PC-3 (cell line): Measurements from ENCODE around the gene SKAP1. TPM values are rescaled to one million over a fixed set of nuclear protein-coding genes. Genes with fewer than 3 reads are reported as not detected.

Experiments used
- ATAC-seq: fragments of 200-7000 bp; cut with Tn5 transposase; 2 replicates; pipeline ENCODE4 v1.9.1; 2020; ENCODE audit warnings: mild to moderate bottlenecking, moderate library complexity
- BruUV-seq: library from RNA; stranded (reverse); fragments of 400-500 nt; replicated peaks from 2 replicates; lab custom pipeline; 2021; lab: Mats Ljungman, UMichigan
- CTCF ChIA-PET: fragments of 300-600 bp; sonication (Branson Sonifier 250); formaldehyde crosslinking; loops from one replicate; lab custom pipeline; 2022; ENCODE audit warnings: antibody characterized with exemption; lab: Charles Lee
- POLR2A ChIA-PET: fragments of 300-600 bp; sonication (Branson Sonifier 250); formaldehyde crosslinking; loops from one replicate; lab custom pipeline; 2022; ENCODE audit warnings: antibody characterized with exemption; ENCODE audit not compliant: unreplicated experiment; lab: Charles Lee
- DNase-seq: peaks from one replicate; pipeline ENCODE4 v3.0.0-alpha.2; 2015
- H2AFZ ChIP-seq: fragments of 300-600 bp; sonication (generic); 2 replicates; pipeline ENCODE4 v1.6.0; 2016; ENCODE audit warnings: antibody characterized with exemption, low read length
- H3F3A ChIP-seq: fragments of 300-600 bp; sonication (generic); one replicate; pipeline ENCODE4 v1.6.0; 2017; ENCODE audit warnings: antibody characterized with exemption, low read length, control low read depth, mild to moderate bottlenecking; ENCODE audit not compliant: unreplicated experiment
- H3K27ac ChIP-seq: fragments of 300-600 bp; sonication (generic); 2 replicates; pipeline ENCODE4 v1.5.1; 2016; ENCODE audit warnings: mild to moderate bottlenecking, low read length
- H3K27me3 ChIP-seq: fragments of 300-600 bp; sonication (generic); 2 replicates; pipeline ENCODE4 v1.6.1; 2016; ENCODE audit warnings: low read length, mixed read lengths
- H3K36me3 ChIP-seq: fragments of 300-600 bp; sonication (generic); 2 replicates; pipeline ENCODE4 v1.6.1; 2016; ENCODE audit warnings: low read depth, mixed run types, low read length, mixed read lengths
- H3K4me1 ChIP-seq: fragments of 300-600 bp; sonication (generic); 2 replicates; pipeline ENCODE4 v1.5.1; 2016; ENCODE audit warnings: low read length; ENCODE audit not compliant: insufficient read depth
- H3K4me2 ChIP-seq: fragments of 300-600 bp; sonication (generic); 2 replicates; pipeline ENCODE4 v1.6.0; 2016; ENCODE audit warnings: low read length
- H3K4me3 ChIP-seq: fragments of 300-600 bp; sonication (generic); 2 replicates; pipeline ENCODE4 v1.5.1; 2016; ENCODE audit warnings: mild to moderate bottlenecking, low read length, mixed read lengths
- H3K79me2 ChIP-seq: fragments of 300-600 bp; sonication (generic); 2 replicates; pipeline ENCODE4 v1.6.1; 2017; ENCODE audit warnings: low read length, mixed read lengths
- H3K9ac ChIP-seq: fragments of 300-600 bp; sonication (generic); 2 replicates; pipeline ENCODE4 v1.6.0; 2016; ENCODE audit warnings: mild to moderate bottlenecking, low read length
- H3K9me2 ChIP-seq: fragments of 300-600 bp; sonication (generic); replicated peaks from 2 replicates; pipeline ENCODE4 v1.6.1; 2016; ENCODE audit warnings: mixed run types, low read length, mixed read lengths
- H3K9me3 ChIP-seq: fragments of 300-600 bp; sonication (generic); 2 replicates; pipeline ENCODE4 v1.6.1; 2016; ENCODE audit warnings: low read length, mixed read lengths
- H4K20me1 ChIP-seq: fragments of 300-600 bp; sonication (generic); 2 replicates; pipeline ENCODE4 v1.6.1; 2016; ENCODE audit warnings: low read length, mixed read lengths
- EZH2 ChIP-seq: fragments of 300-600 bp; sonication (generic); IDR thresholded peaks from one replicate; pipeline ENCODE4 v1.6.1; 2017; ENCODE audit warnings: antibody characterized with exemption, mild to moderate bottlenecking, low read length; ENCODE audit not compliant: unreplicated experiment
- EZH2phosphoT487 ChIP-seq: fragments of 300-600 bp; sonication (generic); IDR thresholded peaks from 2 replicates; pipeline ENCODE4 v1.6.1; 2018; ENCODE audit warnings: mild to moderate bottlenecking, antibody characterized with exemption, low read length, borderline replicate concordance
- intact Hi-C: fragments of 100-400 bp; cut with micrococcal nuclease; formaldehyde crosslinking; loops from 2 replicates; pipeline ENCODE4 v1.9.0; 2023
- total RNA-seq: library from RNA; depleted of rRNA; stranded (reverse); fragments of >200 nt; gene quantifications from 2 replicates; pipeline ENCODE4 v1.2.3, GENCODE V29; 2014
- TF ChIP-seq, protein P1 (sequence below): fragments of 300-600 bp; sonication (generic); conservative IDR thresholded peaks from 2 replicates; pipeline ENCODE4 v1.5.1; 2017; ENCODE audit warnings: antibody characterized with exemption, low read depth, mild to moderate bottlenecking, low read length

The SKAP1 gene
- total RNA-seq, 1 experiment from 2014 or later = not detected

DNA sequence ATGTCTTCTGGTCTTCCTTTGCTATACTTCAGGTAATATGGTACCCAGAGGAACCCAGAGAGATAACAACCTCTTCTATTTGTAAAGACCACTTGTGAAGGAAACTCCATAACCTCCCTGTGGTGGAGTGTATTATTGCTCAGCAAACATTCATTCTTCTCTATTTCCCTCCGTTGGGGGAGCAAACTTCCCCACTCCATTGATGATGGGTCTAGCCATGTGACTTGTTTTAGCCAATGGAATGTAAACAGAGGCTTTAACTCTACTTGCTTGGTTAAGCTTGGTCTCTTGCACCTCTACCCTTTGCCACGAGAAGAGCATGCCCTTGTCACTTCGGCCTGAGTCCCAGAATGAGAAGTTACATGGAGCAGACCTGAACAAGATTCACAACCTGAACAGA, 30.0 kb upstream of the SKAP1 start:
- Histone ChIP-seq H3K9me3 (no peaks in the 10 kb centered on the region), H3K79me2 (no peaks in the 10 kb centered on the region), H3K9ac (no peak overlapping the region), H3K36me3 (no peaks in the 10 kb centered on the region), H2AFZ (no peak overlapping the region), H3K27me3 (no peaks in the 10 kb centered on the region), H3K4me1 (peaks cover 13% of the 10 kb centered on the region), H3K4me2 (no peak overlapping the region), H4K20me1 (no peaks in the 10 kb centered on the region), H3K9me2 (no peaks in the 10 kb centered on the region), H3K27ac (no peak overlapping the region), H3K4me3 (no peak overlapping the region), H3F3A (no peaks in the 10 kb centered on the region)
- TF ChIP-seq EZH2 (no peak), EZH2phosphoT487 (no peak)
- TF ChIP-seq, protein P1, sequence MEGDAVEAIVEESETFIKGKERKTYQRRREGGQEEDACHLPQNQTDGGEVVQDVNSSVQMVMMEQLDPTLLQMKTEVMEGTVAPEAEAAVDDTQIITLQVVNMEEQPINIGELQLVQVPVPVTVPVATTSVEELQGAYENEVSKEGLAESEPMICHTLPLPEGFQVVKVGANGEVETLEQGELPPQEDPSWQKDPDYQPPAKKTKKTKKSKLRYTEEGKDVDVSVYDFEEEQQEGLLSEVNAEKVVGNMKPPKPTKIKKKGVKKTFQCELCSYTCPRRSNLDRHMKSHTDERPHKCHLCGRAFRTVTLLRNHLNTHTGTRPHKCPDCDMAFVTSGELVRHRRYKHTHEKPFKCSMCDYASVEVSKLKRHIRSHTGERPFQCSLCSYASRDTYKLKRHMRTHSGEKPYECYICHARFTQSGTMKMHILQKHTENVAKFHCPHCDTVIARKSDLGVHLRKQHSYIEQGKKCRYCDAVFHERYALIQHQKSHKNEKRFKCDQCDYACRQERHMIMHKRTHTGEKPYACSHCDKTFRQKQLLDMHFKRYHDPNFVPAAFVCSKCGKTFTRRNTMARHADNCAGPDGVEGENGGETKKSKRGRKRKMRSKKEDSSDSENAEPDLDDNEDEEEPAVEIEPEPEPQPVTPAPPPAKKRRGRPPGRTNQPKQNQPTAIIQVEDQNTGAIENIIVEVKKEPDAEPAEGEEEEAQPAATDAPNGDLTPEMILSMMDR = no peak
- CTCF ChIA-PET = no interaction called here
- intact Hi-C loops = no loop called here
- DNase-seq (no peak), ATAC-seq (no peak)
- POLR2A ChIA-PET = no interaction called here
- BruUV-seq = no TSS peak

DNA sequence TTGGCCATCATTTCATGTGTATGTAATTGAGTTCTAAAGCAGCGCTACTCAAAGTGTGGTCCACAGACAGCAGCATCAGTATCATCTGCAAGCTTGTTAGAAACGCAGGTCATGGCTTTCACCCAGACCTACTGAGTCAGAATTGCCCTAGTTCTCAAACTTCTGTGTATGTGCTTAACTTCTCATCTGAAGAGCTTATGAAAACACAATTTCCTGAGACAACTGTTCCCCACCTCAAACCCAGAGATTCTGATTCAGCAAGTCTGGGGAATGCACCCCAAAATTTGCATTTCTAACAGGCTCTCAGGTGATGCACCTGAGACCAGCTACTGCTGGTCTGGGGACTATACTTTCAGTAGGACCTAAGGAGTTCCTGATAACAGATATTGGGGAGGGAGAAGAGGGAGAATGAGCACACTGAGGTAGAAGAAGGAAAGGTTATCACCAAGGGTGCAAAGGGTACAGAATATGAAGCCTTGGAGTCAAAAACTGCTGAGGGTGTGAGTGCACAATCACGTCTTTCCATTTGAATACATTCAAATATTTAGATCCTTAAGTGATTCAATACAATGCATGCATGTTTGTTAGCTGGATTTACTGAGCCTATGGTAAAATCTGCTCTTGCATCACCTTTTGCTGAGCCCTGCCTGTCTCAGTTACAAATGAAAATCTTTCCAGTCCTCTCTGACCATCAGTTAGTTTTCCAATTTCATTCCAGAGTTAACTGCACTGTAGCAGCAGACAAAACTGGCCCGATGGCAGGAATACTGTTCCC, 29.2 kb upstream of the SKAP1 start:
- H3K27ac ChIP-seq = no peak overlapping the region

More for the DNA sequence above, 29.2 kb upstream of the SKAP1 start:
- BruUV-seq = no TSS peak
- ChIA-PET CTCF (no interaction called here), POLR2A (no interaction called here)
- Histone ChIP-seq H3K4me1 (peaks cover 11% of the 10 kb centered on the region), H3K9ac (no peak overlapping the region), H2AFZ (no peak overlapping the region), H4K20me1 (no peaks in the 10 kb centered on the region), H3K9me2 (no peaks in the 10 kb centered on the region), H3K79me2 (no peaks in the 10 kb centered on the region), H3K4me3 (no peak overlapping the region), H3K27me3 (no peaks in the 10 kb centered on the region), H3F3A (no peaks in the 10 kb centered on the region), H3K4me2 (no peak overlapping the region), H3K9me3 (no peaks in the 10 kb centered on the region), H3K36me3 (no peaks in the 10 kb centered on the region)
- no peak for DNase-seq
- intact Hi-C loops = no loop called here
- no peak for ATAC-seq
- TF ChIP-seq EZH2 (no peak), EZH2phosphoT487 (no peak)
- TF ChIP-seq, protein P1 = no peak
